ENCODE measurements around the gene NSD2.
A peak's percentile ranks its signal among the peaks of the same experiment; 100 is the strongest.

The NSD2 gene

GRCh38 chr4:1978741-1979476 is 107.7 kb downstream of the NSD2 start:
- no peak overlapping the region for H3K4me3 ChIP-seq (ENCODE audit: low read length)
- no peak for DNase-seq (ENCODE audit: low read depth)
- TF ChIP-seq CTCF (IDR thresholded peaks at IDR 0.05; ENCODE audit: insufficient read depth, low read depth, low read length, missing control alignments), result no peak

- no peak for DNase-seq (ENCODE audit: low read depth)
- H3K4me3 ChIP-seq (ENCODE audit: low read length), result no peak overlapping the region
- no peak for TF ChIP-seq CTCF (IDR thresholded peaks at IDR 0.05; ENCODE audit: insufficient read depth, low read depth, low read length, missing control alignments)
Observed at GRCh38 chr4:1979477-1980196, 108.4 kb downstream of the NSD2 start.

GRCh38 chr4:1980561-1981041 is 109.4 kb downstream of the NSD2 start:
- no peak overlapping the region for H3K4me3 ChIP-seq (ENCODE audit: low read length)
- no peak for TF ChIP-seq CTCF (IDR thresholded peaks at IDR 0.05; ENCODE audit: insufficient read depth, low read depth, low read length, missing control alignments)
- DNase-seq (ENCODE audit: low read depth), result no peak

GRCh38 chr4:1981251-1982058 is 110.3 kb downstream of the NSD2 start:
- TF ChIP-seq CTCF (IDR thresholded peaks at IDR 0.05; ENCODE audit: insufficient read depth, low read depth, low read length, missing control alignments), result no peak
- H3K4me3 ChIP-seq (ENCODE audit: low read length), result no peak overlapping the region
- peak; percentile 17 for DNase-seq (ENCODE audit: low read depth)

GRCh38 chr4:1982124-1983052 is 111.2 kb downstream of the NSD2 start:
- DNase-seq (ENCODE audit: low read depth), result peak; percentile 15
- no peak for TF ChIP-seq CTCF (IDR thresholded peaks at IDR 0.05; ENCODE audit: insufficient read depth, low read depth, low read length, missing control alignments)
- H3K4me3 ChIP-seq (ENCODE audit: low read length), result no peak overlapping the region
